GM21515 (cell line): ENCODE results near the gene FBN2.
"Not testable (repeated sequence)": the region's sequence is repeated elsewhere in the genome, so short reads cannot be mapped to it uniquely, and the experiment has no call there.

ENCODE experiments used
- ATAC-seq: cut with Tn5 transposase; IDR thresholded peaks from one replicate; pipeline ENCODE4 v1.9.1; 2021; ENCODE audit not compliant: unreplicated experiment

Gene FBN2

DNA sequence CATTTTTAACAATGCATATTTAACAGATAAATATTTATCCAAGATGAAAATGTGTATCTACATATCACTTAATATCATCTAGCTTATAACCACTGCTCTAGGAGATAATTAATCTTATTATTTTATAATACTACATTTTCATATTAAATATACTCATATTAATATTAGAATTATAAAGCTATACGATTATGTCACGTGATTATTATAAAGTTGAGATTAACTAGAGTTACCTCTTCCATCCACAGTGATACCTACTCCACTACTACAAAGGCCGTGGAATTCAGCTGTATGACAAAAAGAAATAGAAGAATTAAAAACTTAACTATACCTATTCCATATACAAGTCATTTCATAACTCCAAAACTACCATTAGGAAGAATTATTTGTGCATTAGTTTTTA, 171.9 kb downstream of the FBN2 start:
- ATAC-seq: no peak

DNA sequence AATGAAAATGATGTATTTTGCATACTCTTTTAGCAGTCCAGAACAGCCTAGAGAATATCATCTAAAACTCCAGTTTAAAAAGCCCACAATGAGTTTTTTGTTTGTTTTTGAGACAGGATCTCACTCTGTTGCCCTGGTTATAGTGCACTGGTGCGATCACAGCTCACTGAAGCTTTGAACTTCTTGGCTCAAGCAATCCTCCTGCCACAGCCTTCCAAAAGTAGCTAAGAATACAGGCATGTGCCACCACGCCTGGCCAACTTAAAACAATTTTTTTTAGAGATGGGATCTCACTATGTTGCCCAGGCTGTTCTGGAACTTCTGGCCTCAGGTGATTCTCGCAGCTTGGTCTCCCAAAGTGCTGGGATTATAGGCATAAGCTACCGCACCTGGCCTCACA, 175.7 kb downstream of the FBN2 start:
- ATAC-seq: no peak

DNA sequence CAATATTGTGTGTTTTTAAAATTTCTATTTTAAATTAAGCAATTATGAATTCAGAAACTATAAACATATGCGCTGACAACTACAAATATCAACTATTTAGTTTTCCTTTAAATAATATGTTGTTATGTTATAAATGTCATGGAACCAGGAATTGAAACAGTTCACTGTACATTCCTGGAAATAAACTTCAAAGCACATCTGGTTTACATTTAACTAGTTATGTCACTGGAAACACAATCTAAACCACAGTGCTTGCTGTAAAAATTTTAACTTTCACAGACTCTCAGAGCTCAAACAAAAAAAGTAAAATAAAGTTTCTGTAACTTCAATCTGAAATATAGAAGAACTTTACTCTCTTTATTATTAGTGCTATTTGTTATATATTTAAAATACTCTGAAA, 179.2 kb downstream of the FBN2 start:
- ATAC-seq: no peak

DNA sequence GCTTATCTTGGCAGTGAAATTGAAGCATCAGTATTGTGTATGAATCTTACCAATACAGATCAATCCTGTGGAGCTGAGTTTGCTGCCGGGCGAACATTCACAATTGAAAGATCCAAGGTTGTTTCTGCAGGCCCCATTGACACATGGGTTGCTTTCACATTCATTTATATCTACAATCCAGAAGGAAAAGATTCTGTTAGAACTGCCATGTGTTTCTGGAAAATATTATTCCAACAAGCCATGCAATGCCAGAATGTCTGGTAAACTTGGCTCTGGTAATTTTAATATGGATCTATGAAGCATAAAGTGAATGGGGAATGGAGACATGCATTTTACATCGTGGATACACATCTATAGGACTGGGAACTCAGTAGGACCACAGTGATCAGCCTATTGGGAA, 180.8 kb downstream of the FBN2 start:
- ATAC-seq: no peak

DNA sequence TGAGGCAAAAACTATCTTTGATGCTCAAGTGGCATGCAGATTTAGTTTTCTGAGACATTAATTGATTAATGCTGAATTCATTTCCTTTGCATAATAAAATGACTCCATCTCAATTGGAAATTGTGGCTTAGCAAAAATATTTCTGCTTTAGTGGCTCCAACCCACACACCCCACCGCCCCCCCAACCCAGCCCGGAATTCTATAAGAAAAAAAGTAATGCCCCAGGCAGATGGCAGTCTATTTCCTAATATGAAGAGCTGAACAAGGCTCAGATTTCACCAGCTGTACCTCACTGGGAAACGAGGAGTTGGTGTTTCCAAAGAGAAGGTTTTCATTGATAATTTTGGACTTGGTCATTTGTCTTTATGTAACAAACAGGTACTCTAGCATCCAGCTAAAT, 182.1 kb downstream of the FBN2 start:
- ATAC-seq: no peak

DNA sequence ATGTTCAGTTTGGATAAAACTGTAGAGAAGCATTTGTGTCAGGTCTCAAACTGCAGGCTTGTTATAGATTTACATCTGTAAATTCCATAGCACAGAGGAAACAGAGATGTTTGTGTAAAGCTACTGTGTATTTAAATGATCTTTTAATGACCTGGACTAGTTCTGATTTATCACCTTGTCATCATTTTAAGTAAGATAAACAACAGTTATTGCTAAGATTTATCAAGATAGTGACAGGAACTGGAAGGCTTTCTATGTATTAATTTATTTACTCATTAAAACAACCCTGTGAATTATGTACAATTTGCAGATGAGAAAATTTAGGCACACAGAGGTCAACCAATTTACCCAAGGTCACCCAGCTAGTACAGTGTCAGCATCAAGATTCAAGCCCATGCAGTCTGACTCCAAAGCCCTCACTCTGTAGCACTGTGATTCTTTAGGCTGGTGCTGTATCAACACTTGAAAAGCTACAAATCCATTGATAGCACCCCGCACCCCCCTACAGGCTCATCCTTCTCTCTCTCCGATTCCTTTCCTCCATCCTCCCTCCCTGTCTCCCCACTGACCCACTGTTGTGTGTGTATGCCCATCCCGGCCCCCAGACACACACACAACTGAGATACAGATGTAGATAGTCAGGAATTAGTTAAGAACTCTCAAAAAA, 184.5 kb downstream of the FBN2 start:
- no peak for ATAC-seq

DNA sequence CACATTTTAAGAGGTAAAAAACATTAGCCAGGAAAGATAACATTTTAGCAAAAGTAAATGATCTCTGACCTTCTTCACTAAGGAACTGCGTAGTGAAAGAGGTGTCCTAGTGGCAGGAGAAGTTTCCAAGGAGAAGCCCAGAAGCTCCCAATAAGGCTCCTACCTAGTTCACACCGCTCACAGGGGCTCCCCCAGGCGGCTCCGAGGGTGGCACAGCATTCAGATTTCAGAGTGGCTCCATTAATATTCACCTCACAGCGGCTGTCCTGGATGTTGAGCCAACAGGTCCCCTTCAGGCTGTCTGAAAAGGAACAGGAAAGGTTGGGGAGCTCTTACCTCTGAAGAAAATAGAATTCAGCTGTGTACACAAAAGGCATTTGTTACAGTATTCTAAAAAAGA, 187.3 kb downstream of the FBN2 start:
- no peak for ATAC-seq

DNA sequence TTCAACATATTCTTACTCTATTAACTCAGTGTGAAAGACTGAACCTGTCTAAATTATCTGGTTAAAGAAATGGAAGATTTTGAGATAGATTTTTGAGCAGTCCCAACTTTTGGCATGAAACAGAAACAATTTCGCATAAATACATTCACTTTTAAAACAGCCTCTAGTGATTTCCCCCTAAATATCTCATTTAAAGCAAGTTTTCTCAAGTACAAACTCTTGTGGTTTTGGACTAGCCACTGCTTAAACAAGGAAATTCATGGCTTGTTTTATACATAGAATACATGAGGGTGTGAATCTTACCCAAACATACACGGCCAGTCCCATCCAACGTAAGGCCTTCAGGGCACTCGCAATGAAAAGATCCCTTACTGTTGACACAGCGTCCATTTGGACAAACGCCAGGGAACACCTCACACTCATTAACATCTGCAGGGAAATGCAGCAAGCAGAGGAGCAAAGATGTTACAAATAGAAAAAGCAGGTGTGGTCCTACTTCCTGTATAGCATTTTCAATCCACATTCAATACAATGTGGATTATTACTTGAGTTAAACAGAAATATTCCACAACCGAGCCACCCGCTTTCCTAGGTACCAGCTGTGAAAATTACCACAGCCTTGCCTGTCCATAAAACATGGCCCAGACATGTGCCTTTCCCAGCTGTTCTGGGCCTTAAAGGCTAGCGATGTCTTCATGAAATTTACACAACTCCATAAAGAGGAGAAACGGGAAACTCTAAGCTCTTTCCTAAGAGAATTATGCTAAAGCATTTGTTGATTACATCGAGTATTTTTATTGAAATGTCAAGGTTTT, 188.8 kb downstream of the FBN2 start:
- ATAC-seq: no peak

DNA sequence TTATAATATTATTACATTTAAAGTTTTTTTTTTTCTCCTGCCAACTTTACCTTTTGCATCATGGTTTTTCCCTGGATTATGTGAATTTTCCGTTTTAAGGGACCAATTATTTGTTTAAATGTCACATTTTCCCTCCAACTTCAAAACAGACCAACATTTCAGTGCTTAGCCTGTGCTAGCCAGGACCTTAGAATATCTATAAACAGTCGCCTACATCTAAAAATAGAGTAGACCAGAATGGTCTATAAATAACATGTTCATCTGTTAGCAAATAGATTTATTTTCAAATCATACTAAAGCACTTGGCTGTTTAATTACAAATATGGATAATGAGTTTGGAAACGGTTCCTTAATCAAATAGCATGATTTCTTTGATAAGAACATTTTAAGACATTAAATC, 192.0 kb downstream of the FBN2 start:
- ATAC-seq: no peak

DNA sequence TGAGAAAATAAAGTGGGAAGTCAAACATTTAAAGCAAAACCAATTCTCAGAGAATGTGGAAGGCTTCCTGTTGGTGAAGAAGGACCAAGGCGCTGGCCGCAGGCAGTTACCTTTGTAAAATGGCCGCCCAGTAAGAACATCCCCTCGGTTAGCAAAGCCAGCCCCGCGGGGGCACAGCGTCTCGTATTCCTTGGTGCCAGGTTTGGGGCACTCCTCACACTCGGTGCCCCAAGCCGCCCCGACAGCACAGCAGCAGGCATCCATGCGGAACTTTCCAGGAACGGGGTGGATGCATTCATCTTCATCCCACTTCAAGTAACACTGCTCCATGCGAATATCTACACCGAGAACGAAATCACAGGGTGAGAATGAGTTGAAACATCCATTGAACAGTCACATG, 192.8 kb downstream of the FBN2 start:
- no peak for ATAC-seq

DNA sequence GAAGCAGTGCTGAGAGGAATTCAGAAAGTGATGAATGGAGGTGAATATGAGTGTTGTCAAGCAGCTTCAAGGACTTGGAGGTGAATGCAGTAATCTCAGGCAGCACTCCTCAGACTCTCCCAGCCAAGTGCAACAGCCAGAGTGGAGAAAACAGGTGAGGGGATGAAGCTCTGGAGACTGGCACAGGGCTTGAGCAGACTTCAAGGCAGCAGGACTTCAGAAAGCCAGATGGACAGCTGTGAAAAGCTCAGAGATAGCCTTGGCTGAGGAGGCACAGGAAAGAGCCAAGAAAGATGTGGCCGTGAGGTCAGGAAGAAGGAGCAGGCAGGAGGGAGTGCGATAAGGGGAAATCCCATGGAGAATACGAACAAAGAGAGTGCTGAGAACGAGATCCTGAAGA, 194.9 kb downstream of the FBN2 start:
- ATAC-seq: no peak

DNA sequence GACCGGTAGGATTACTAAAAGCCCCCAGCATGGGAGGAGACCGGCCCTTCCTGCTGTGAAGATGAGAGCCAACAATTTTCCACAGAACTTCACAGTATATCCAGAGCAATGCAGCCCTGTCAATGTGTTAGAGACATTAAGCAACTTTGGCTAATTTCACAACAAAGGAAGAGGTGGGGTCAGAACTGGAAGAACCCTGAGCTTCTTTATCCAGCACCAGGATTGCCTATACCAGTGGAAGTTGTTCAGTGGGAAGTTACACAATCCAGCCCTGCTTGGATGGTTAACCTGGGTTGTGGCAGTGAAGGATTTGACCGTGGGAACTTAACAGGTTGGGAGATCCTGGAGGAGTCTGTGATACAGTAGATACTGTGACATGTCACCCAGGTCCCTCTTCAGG, 197.0 kb downstream of the FBN2 start:
- ATAC-seq: no peak

DNA sequence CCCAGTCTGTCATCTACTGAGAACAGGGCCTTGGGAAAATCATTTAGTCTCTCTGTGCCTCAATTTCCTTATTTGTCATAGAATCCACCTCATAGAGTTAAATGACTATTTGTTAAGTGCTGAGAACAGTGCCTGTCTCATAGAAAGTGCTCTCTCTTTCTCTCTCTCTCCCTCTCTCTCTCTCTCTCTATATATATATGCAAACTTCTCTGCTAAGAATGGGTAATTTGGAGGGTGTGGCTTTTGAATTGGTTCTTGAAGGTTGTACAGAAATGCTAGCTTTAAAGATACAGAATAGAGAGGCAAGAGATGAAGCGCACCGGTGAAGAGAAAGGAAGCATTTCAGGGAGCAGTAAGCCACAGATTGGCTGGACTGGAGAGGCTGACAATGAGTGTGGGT, 197.4 kb downstream of the FBN2 start:
- ATAC-seq: no peak

DNA sequence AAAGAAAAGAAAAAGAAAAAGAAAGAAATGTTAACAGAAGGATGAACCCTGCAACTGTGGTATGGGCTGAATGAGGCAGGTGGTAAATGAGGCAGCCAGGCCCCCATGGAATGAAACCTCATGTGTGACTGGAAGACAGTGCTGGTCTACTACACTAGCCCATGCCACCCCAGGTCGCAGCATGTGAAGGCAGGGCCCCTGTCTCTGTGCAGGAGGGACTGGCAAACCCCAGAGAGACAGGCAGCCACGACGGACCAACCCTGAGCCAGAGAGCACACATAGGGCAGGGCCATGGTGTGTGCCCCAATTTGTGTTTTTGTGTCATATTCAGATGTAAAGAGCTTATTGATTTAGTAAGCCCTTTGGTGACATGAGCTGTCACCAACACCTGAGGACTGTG, 198.5 kb downstream of the FBN2 start:
- no peak for ATAC-seq

DNA sequence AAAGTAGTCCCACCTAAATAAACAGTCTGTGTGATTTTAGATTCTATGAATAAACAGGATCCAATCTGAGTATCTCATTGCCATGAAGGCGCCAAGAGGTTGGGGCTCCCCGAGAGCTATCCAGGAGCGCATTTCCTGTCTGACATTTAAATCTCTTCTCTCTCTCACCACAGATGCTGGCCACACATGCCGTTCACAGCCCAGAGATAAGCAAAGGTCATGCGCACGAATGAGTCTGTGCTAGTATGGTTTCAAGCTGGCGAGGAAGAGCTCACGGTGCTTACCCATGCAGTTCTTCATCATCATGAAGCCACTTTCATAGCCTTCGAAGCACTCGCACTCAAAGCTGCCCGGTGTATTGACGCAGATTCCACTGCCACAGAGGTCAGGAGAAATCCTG, 199.4 kb downstream of the FBN2 start:
- no peak for ATAC-seq

DNA sequence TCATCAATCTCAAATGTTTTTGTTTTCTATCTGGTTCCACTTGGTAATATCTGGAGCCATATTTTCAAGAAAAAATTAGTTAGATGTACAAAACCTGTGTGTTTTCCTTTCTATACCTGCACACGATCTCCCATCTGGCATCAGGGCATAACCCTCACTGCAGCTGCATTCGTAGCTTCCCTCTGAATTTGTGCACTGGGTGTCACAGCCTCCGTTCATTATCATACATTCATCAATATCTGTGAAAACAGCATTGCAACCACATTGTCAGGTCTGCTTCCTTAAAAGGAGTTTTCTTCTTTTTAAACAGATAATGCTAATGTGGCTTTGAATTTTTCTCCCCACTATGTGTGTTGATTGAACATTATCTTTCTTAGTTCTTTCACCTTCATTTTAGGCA, 202.7 kb downstream of the FBN2 start:
- no peak for ATAC-seq

DNA sequence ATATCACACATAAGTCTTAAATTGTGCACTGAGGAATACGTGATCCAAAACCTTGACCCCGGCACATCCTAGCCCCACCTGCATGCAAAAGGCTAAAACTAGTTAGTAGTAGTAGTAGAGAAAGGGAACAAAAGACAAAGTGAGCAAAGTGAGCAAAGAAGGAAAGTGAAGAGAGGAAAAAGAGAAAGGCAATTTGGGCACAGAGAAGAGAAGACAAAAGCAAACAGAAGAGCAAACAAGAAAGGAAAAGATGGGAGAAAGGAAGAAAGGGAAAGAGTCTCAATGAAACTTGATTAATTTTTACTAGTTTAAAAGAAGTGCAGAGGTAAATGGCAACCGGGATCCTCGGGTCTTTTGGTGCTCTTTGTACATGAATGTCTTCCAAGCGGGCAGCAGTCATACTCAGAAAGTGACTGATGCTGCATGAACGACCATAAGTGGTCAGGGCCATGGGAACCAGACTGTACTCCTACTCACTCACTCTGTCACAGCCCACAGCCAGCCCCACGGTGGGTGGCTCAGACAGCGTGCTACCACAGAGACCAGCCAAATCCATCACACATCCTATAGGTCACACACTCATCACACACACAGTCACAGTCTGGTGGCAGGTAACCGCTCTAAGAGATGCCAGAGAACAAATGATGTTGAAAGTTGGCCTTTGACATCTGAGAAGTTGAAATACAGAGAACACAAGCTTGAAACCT, 203.9 kb downstream of the FBN2 start:
- ATAC-seq: no peak

DNA sequence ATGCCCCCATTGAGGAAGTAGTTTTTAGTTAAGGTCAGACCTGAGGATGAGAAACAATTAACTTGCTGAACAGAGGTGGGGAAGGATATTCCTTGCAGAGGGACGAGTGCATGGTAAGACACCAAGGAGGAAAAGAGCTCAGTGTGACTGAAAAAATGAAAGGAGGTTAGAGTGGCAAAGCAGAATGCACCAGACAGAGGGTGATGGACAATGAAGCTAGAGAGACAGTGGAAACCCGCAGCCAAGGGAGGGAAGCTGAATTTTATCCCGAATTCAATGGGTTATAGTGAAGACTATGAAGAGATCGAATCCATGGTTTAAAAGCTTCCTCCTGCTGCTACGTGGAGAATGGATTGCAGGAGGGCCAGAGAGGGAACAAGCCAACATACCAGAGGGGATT, 206.8 kb downstream of the FBN2 start:
- no peak for ATAC-seq

DNA sequence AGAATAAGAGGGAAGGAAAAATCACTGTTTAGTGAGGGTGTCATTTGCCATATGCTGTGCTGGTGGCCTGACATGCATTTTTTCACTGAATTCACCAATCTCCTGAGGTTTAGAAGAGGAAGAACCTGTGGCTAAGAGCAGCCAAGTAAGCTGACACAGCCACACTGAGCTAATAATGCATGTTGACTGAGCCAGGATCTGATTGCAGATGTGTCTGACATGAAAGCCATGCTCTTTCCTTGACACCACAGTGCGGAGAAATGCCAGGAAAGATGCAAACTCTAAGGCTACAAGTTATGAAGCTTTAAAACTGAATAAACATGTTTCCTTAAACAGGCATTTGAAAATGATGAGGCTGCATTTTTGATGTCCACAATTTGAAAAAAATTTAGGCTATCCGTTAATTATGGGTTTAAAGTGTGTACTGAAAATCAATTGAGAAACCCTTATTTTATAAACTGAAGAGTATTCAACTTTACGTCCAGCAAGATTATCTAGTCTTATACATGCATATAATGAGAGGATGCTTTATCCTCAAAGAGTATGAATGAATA, 208.6 kb downstream of the FBN2 start:
- no peak for ATAC-seq

DNA sequence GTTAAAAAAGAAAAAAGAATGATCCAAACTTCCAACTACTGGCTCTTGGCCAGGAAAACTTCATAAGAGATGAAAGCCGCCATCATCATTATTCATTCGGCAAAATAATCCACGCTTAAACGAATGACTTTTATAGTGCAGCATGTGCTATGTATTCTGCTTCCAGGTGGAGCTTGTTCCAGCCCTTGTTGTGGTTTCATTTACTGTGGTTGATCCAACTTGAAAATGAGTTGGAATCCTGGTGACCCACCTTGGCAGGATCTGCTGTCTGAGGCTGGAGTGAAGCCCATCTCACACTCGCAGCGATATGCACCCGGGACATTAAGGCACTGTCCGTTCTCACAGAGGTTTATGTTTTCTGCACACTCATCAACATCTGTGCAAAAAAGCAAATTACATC, 209.6 kb downstream of the FBN2 start:
- no peak for ATAC-seq

DNA sequence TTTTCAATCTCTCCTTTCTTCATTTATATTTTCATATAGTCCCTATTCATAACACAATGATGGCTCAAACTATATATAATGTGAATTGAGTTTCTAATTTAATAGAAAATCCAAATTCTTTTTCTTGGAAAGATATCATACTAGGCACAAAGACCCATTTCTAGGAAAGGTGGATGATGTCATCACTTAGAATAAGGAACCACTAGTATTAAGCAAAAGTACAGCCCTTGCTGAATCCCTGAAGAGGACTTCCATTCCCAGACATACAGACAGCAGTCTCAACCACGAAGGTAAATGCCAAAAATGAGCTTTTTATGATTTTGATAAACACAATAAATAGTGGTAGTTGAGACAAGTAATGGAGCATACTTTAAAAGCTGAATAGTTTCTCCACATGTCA, 210.0 kb downstream of the FBN2 start:
- no peak for ATAC-seq

DNA sequence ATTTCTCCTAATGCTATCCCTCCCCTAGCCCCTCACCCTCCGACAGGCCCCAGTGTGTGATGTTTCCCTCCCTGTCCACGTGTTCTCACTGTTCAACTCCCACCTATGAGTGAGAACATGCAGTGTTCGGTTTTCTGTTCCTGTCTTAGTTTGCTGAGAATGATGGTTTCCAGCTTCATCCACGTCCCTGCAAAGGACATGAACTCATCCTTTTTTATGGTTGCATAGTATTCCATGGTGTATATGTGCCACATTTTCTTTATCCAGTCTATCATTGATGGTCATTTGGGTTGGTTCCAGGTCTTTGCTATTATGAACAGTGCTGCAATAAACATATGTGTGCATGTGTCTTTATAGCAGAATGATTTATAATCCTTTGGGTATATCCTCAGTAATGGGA, 216.6 kb downstream of the FBN2 start:
- not testable (repeated sequence) for ATAC-seq
